Smooth muscle cell (in vitro differentiated cells): ENCODE measurements around the gene ZNF488. TPM values are rescaled to one million over a fixed set of nuclear protein-coding genes. Genes with fewer than 3 reads are reported as not detected.

Source experiments
- DNase-seq: peaks from one replicate; lab custom pipeline; 2025; ENCODE audit not compliant: unreplicated experiment; lab: John Stamatoyannopoulos, UW
- H2AFZ ChIP-seq: fragments of 200-600 bp; sonication (generic); 2 replicates; pipeline ENCODE4 v1.6.0; 2016; ENCODE audit warnings: antibody characterized with exemption, low read depth, mild to moderate bottlenecking
- H3F3A ChIP-seq: fragments of 200-600 bp; sonication (generic); 2 replicates; pipeline ENCODE4 v1.6.0; 2017; ENCODE audit warnings: antibody characterized with exemption, low read depth
- H3K27ac ChIP-seq: fragments of 200-600 bp; sonication (generic); 2 replicates; pipeline ENCODE4 v1.5.1; 2016; ENCODE audit warnings: low read depth, mild to moderate bottlenecking
- H3K27me3 ChIP-seq: fragments of 200-600 bp; sonication (generic); 2 replicates; pipeline ENCODE4 v1.6.1; 2016; ENCODE audit warnings: low read depth, mild to moderate bottlenecking
- H3K36me3 ChIP-seq: fragments of 200-600 bp; sonication (generic); 2 replicates; pipeline ENCODE4 v1.5.1; 2016; ENCODE audit warnings: low read depth
- H3K4me1 ChIP-seq: fragments of 200-600 bp; sonication (generic); 2 replicates; pipeline ENCODE4 v1.5.1; 2016; ENCODE audit warnings: low read depth
- H3K4me2 ChIP-seq: fragments of 200-600 bp; sonication (generic); 2 replicates; pipeline ENCODE4 v1.6.0; 2016; ENCODE audit warnings: mild to moderate bottlenecking
- H3K4me3 ChIP-seq: fragments of 200-600 bp; sonication (generic); 2 replicates; pipeline ENCODE4 v1.5.1; 2016; ENCODE audit warnings: mild to moderate bottlenecking
- H3K79me2 ChIP-seq: fragments of 200-600 bp; sonication (generic); 2 replicates; pipeline ENCODE4 v1.6.0; 2016; ENCODE audit warnings: low read depth, mild to moderate bottlenecking
- H3K9ac ChIP-seq: fragments of 200-600 bp; sonication (generic); 2 replicates; pipeline ENCODE4 v1.6.0; 2016; ENCODE audit warnings: low read depth
- H3K9me3 ChIP-seq: fragments of 200-600 bp; sonication (generic); replicated peaks from 2 replicates; pipeline ENCODE4 v1.5.1; 2016; ENCODE audit warnings: low read depth
- H4K20me1 ChIP-seq: fragments of 200-600 bp; sonication (generic); 2 replicates; pipeline ENCODE4 v1.6.0; 2016; ENCODE audit warnings: low read depth
- CTCF ChIP-seq: fragments of 200-600 bp; sonication (generic); IDR thresholded peaks from 2 replicates; pipeline ENCODE4 v1.5.1; 2017; ENCODE audit warnings: borderline replicate concordance, mild to moderate bottlenecking, antibody characterized with exemption; ENCODE audit not compliant: insufficient read depth, poor library complexity, severe bottlenecking
- WGBS: methylation state at CpG from one replicate; pipeline ENCODE4 v1.1.7; 2016; ENCODE audit warnings: low lambda C conversion rate; 5-methylcytosine and 5-hydroxymethylcytosine counted together
- polyA plus RNA-seq: library from polyadenylated mRNA; unstranded; fragments of >200 nt; fragmentation: Nextera tagmentation; extraction: Ambion mirVana; gene quantifications from 2 replicates; pipeline ENCODE4 v1.2.1, GENCODE V29; 2016
- total RNA-seq: library from RNA; depleted of rRNA; stranded (reverse); fragments of >200 nt; gene quantifications from 2 replicates; pipeline ENCODE4 v1.2.3, GENCODE V29; 2014

The ZNF488 gene
- total and polyA plus RNA-seq, 2 experiments from 2014 or later = 1.1 TPM; not detected in 1

GRCh38 chr10:47349941-47350371 lies 34.1 kb downstream of the ZNF488 start:
- no peaks in the 10 kb centered on the region for H3K27me3 ChIP-seq
- no peaks in the 10 kb centered on the region for H3K9me3 ChIP-seq
- H3K4me3 ChIP-seq = no peak overlapping the region
- no peaks in the 10 kb centered on the region for H3K79me2 ChIP-seq
- H4K20me1 ChIP-seq = no peaks in the 10 kb centered on the region
- no peak for DNase-seq
- H2AFZ ChIP-seq = no peak overlapping the region
- H3K27ac ChIP-seq = no peak overlapping the region
- H3K4me2 ChIP-seq = no peak overlapping the region
- no peak for TF ChIP-seq CTCF
- no peaks in the 10 kb centered on the region for H3K36me3 ChIP-seq
- WGBS = 97% methylated on average over 31 of the region's 31 CpGs
- no peaks in the 10 kb centered on the region for H3K4me1 ChIP-seq
- H3F3A ChIP-seq = no peaks in the 10 kb centered on the region
- H3K9ac ChIP-seq = no peak overlapping the region

GRCh38 chr10:47349516-47349915 lies 34.6 kb downstream of the ZNF488 start:
- no peaks in the 10 kb centered on the region for H4K20me1 ChIP-seq
- H3K4me1 ChIP-seq = no peaks in the 10 kb centered on the region
- H3K4me3 ChIP-seq = no peak overlapping the region
- H3K27me3 ChIP-seq = no peaks in the 10 kb centered on the region
- no peaks in the 10 kb centered on the region for H3K9me3 ChIP-seq
- no peak for DNase-seq
- no peak for TF ChIP-seq CTCF
- no peaks in the 10 kb centered on the region for H3F3A ChIP-seq
- H3K4me2 ChIP-seq = no peak overlapping the region
- no peaks in the 10 kb centered on the region for H3K36me3 ChIP-seq
- H3K79me2 ChIP-seq = no peaks in the 10 kb centered on the region
- no peak overlapping the region for H3K9ac ChIP-seq
- WGBS = 98% methylated on average over 17 of the region's 22 CpGs
- no peak overlapping the region for H2AFZ ChIP-seq
- no peak overlapping the region for H3K27ac ChIP-seq

GRCh38 chr10:47348661-47349470 lies 35.2 kb downstream of the ZNF488 start:
- Histone ChIP-seq H3F3A (no peaks in the 10 kb centered on the region), H3K27ac (no peak overlapping the region), H3K27me3 (no peaks in the 10 kb centered on the region), H3K4me3 (no peak overlapping the region), H3K36me3 (no peaks in the 10 kb centered on the region), H3K9ac (no peak overlapping the region), H3K79me2 (no peaks in the 10 kb centered on the region), H3K4me1 (no peaks in the 10 kb centered on the region), H4K20me1 (no peaks in the 10 kb centered on the region), H3K9me3 (no peaks in the 10 kb centered on the region), H2AFZ (no peak overlapping the region), H3K4me2 (no peak overlapping the region)
- DNase-seq = no peak
- no peak for TF ChIP-seq CTCF
- WGBS = 94% methylated on average over 36 of the region's 36 CpGs
